GM12873 (cell line): ENCODE data around the gene CMTM5.

Experiments used
- TF ChIP-seq, protein P1 (sequence below): IDR thresholded peaks from 2 replicates; pipeline ENCODE4 v1.5.1; 2012; ENCODE audit warnings: low read depth, mild to moderate bottlenecking, moderate library complexity, low read length, control low read depth; ENCODE audit not compliant: insufficient read depth; ENCODE audit errors: missing control alignments

Gene CMTM5

DNA sequence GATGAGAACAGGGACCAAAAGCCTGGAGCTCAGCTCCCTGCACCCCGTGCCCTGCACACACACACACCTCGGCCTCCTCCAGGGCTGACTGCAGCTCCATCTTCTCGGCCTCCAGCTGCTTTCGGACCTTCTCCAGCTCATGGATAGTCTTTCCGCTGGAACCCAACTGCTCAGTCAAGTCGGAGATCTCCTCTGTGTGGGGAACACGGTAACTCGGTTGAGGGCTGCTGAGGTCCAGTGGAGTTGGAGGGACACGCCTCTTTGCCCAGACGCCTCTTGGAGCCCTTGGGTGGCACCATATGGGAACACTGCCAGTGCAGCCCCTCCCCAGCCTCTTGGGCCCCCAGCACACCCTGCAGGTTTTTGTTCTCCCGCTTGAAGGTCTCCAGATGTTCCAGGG lies 40.0 kb downstream of the CMTM5 start:
- TF ChIP-seq, protein P1, sequence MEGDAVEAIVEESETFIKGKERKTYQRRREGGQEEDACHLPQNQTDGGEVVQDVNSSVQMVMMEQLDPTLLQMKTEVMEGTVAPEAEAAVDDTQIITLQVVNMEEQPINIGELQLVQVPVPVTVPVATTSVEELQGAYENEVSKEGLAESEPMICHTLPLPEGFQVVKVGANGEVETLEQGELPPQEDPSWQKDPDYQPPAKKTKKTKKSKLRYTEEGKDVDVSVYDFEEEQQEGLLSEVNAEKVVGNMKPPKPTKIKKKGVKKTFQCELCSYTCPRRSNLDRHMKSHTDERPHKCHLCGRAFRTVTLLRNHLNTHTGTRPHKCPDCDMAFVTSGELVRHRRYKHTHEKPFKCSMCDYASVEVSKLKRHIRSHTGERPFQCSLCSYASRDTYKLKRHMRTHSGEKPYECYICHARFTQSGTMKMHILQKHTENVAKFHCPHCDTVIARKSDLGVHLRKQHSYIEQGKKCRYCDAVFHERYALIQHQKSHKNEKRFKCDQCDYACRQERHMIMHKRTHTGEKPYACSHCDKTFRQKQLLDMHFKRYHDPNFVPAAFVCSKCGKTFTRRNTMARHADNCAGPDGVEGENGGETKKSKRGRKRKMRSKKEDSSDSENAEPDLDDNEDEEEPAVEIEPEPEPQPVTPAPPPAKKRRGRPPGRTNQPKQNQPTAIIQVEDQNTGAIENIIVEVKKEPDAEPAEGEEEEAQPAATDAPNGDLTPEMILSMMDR = no peak

DNA sequence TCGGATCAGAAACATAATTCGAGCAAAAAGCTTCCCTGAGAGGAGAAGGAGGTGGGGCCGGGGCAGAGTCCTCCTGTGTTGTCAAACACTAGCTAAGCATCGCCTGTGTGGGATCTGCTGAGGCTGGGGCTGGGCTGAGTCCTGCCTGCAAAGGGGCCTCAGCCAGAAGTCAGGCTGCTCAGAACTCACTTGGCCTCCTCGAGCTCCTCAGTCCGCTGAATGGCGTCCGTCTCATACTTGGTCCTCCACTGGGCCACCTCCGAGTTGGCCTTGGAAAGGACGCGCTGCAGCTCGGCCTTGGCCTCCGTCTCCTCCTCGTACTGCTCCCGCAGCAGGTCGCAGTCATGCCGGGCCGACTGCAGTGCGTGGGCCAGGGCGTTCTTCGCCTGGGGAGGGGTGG lies 41.2 kb downstream of the CMTM5 start:
- TF ChIP-seq, protein P1 = no peak

DNA sequence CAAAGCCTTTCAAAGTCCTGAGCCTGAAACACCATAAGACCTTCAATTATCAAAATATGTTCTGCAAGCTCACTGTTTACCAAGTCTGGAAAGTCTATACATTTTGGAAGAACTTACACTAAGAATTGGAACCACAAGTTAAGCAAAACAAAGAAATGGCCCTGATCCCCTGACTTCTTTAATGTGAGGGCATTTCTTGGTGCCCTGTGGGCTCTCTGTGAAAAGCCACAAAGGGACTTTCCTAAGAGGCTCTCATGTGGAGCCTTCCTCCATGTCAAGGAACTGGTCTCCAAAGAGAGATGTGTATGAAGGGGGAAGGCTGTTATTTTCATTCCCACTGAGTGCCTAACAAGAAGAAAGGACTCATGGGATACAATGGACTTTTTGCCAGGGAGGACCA lies 44.7 kb downstream of the CMTM5 start:
- TF ChIP-seq, protein P1 = no peak

DNA sequence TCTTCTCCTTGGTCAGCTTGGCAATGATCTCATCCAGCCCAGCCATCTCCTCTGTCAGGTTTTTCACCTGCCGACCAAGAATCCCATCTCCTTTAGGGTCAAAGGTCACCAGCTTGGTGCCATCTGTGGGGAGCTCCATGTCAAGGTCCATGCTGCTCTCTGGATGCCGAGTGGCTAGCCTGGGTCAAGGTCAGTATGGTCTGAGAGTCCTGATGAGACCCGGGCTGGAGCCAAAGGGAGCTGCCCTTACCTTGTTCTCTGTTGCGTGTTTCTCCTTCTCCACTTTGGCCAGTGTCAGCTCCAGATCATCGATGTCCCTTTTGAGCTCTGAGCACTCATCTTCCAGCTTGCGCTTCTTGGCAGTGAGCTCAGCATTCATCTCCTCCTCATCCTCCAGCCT lies 46.8 kb downstream of the CMTM5 start:
- TF ChIP-seq, protein P1 = no peak

DNA sequence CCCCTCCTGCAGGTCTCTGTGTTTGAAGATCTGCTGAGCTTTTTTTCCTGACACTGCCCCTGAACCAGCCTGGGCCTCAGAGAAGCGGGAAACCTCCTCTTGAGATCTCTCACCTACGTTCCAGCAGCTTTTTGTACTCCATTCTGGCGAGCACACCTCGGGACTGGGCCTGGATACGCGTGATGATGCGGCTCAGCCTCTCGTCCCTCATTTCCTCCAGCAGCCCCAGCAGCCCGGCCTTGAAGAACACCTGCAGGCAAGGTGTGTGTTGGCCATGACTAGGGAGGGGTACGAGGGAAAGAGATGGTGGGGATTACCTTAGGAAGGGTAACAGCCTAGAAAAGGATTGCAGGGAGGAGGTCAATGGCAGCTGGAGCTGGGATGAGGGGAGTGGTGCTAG lies 48.3 kb downstream of the CMTM5 start:
- TF ChIP-seq, protein P1 = no peak

DNA sequence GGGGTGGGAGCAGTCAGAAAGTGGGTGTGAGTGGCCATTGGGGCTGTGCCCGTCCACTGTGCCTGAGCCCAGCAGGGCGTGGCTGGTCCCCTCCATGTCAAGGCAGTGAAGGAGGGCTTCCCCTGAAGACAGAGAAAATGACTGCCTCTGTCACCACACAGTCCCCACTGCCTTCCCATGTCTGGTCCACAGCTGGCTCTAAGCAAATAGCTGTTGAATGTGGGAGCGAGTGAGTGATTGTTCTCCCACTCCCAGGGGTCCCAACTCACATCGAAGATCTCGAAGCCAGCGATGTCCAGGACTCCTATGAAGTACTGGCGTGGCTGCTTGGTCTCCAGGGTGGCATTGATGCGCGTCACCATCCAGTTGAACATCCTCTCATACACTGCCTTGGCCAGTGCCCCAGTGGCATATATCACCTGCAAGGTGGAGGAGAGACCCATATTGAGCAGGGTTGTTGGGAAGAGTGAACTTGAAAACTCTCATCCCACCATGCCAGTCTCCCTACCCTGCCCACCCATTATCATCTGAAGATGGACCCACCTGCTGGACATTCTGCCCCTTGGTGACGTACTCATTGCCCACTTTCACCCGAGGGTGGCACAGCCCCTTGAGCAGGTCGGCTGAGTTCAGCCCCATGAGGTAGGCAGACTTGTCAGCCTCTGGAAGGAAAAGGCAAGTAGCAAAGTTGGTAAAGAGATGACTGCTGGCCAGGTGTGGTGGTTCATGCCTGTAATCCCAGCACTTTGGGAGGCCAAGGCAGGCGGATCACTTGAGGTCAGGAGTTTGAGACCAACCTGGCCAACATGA lies 52.0 kb downstream of the CMTM5 start:
- TF ChIP-seq, protein P1 = no peak
